SK-N-SH (cell line): ENCODE results near the gene FRY. TPM values are rescaled to one million over a fixed set of nuclear protein-coding genes. Genes with fewer than 3 reads are reported as not detected.

ENCODE experiments used
- CTCF ChIA-PET: fragments of 300-600, 350-600 bp; formaldehyde crosslinking; extraction: SDS; loops from one replicate; lab custom pipeline; 2021; lab: Yijun Ruan, JAX
- POLR2A ChIA-PET: fragments of 350-600 bp; sonication (Branson Sonifier 250); formaldehyde crosslinking; extraction: SDS; loops from one replicate; lab custom pipeline; 2020; ENCODE audit warnings: antibody characterized with exemption, inconsistent platforms; lab: Yijun Ruan, JAX
- DNase-seq: peaks from one replicate; pipeline ENCODE4 v3.0.0; 2012
- H2AFZ ChIP-seq: fragments of 200-600 bp; sonication (generic); 2 replicates; pipeline ENCODE4 v1.8.1; 2016; ENCODE audit warnings: antibody characterized with exemption, mild to moderate bottlenecking, low read depth
- H3F3A ChIP-seq: fragments of 200-600 bp; sonication (generic); replicated peaks from 2 replicates; pipeline ENCODE3; 2016; ENCODE audit warnings: antibody characterized with exemption, mild to moderate bottlenecking; ENCODE audit not compliant: insufficient read depth
- H3K27ac ChIP-seq, 2 experiments: fragments of 200-500 bp in 1 of 2; fragments of 200-600 bp in 1 of 2; sonication (Bioruptor generic) in 1 of 2; sonication (generic), shearing (Covaris generic) in 1 of 2; 2 replicates each; pipeline versions ENCODE4 v1.5.1 to v1.6.1; 2014 to 2016; ENCODE audit warnings: low read depth in 2 of 2, inconsistent platforms in 1 of 2, low read length in 1 of 2, mild to moderate bottlenecking in 1 of 2, mixed read lengths in 1 of 2
- H3K27me3 ChIP-seq: fragments of 200-600 bp; sonication (generic), shearing (Covaris generic); 2 replicates; pipeline ENCODE4 v1.6.1; 2016; ENCODE audit warnings: mixed run types; ENCODE audit not compliant: insufficient read depth
- H3K36me3 ChIP-seq, 2 experiments: fragments of 200-500 bp in 1 of 2; fragments of 200-600 bp in 1 of 2; sonication (Bioruptor generic) in 1 of 2; sonication (generic) in 1 of 2; replicated peaks in 1 of 2; 2 replicates each; pipeline versions ENCODE3 to v1.5.1; 2014 to 2016; ENCODE audit warnings: low read length in 1 of 2, mild to moderate bottlenecking in 1 of 2; ENCODE audit not compliant: insufficient read depth in 2 of 2, control insufficient read depth in 1 of 2
- H3K4me1 ChIP-seq, 2 experiments: fragments of 200-500 bp in 1 of 2; fragments of 200-600 bp in 1 of 2; sonication (Bioruptor generic) in 1 of 2; sonication (generic), shearing (Covaris generic) in 1 of 2; 2 replicates each; pipeline versions ENCODE4 v1.5.1 to v1.6.1; 2014 to 2016; ENCODE audit warnings: low read depth in 1 of 2, low read length in 1 of 2, mixed run types in 1 of 2; ENCODE audit not compliant: insufficient read depth in 2 of 2, control insufficient read depth in 1 of 2
- H3K4me2 ChIP-seq: fragments of 200-600 bp; sonication (generic), shearing (Covaris generic); 2 replicates; pipeline ENCODE4 v1.6.1; 2017; ENCODE audit warnings: mixed run types
- H3K4me3 ChIP-seq, 2 experiments: fragments of 200-500 bp in 1 of 2; fragments of 200-600 bp in 1 of 2; sonication (Bioruptor generic) in 1 of 2; sonication (generic), shearing (Covaris generic) in 1 of 2; 2 replicates each; pipeline versions ENCODE4 v1.5.1 to v1.8.1; 2014 to 2016; ENCODE audit warnings: low read depth in 2 of 2, inconsistent platforms in 1 of 2, low read length in 1 of 2, mild to moderate bottlenecking in 1 of 2, mixed read lengths in 1 of 2, moderate library complexity in 1 of 2
- H3K79me2 ChIP-seq: fragments of 200-600 bp; sonication (generic); 2 replicates; pipeline ENCODE4 v1.8.1; 2017; ENCODE audit warnings: mild to moderate bottlenecking; ENCODE audit not compliant: insufficient read depth
- H3K9ac ChIP-seq: fragments of 200-600 bp; sonication (generic); 2 replicates; pipeline ENCODE4 v1.6.1; 2017; ENCODE audit warnings: mixed run types
- H3K9me2 ChIP-seq: fragments of 200-600 bp; sonication (generic); 2 replicates; pipeline ENCODE4 v1.6.1; 2017; ENCODE audit warnings: mixed run types
- H3K9me3 ChIP-seq: fragments of 200-600 bp; sonication (generic); 2 replicates; pipeline ENCODE4 v1.6.1; 2017; ENCODE audit warnings: mixed run types, mild to moderate bottlenecking, moderate library complexity
- H4K20me1 ChIP-seq: fragments of 200-600 bp; sonication (generic); 2 replicates; pipeline ENCODE4 v1.6.1; 2017; ENCODE audit warnings: mild to moderate bottlenecking, mixed run types; ENCODE audit not compliant: insufficient read depth
- FOXJ3 ChIP-seq: sonication (generic); formaldehyde crosslinking; IDR thresholded peaks from 2 replicates; pipeline ENCODE4 v1.5.1; 2020; ENCODE audit warnings: mild to moderate bottlenecking, missing genetic modification reagents
- JUND ChIP-seq: IDR thresholded peaks from 2 replicates; pipeline ENCODE4 v1.4.0; 2012
- MXI1 ChIP-seq: IDR thresholded peaks from 2 replicates; pipeline ENCODE4 v1.6.1; 2012; ENCODE audit warnings: mild to moderate bottlenecking, low read depth, low read length, improper control_type of control experiment
- NFIC ChIP-seq: IDR thresholded peaks from 2 replicates; pipeline ENCODE4 v1.4.0; 2012; ENCODE audit warnings: borderline replicate concordance
- RCOR1 ChIP-seq: fragments of 150-350 bp; IDR thresholded peaks from 2 replicates; pipeline ENCODE4 v1.6.1; 2017; ENCODE audit warnings: antibody characterized with exemption, low read length
- REST ChIP-seq: IDR thresholded peaks from 2 replicates; pipeline ENCODE4 v1.6.1; 2012; ENCODE audit warnings: mild to moderate bottlenecking, low read depth, low read length, moderate library complexity
- TAF1 ChIP-seq: IDR thresholded peaks from 2 replicates; pipeline ENCODE4 v1.6.1; 2012; ENCODE audit warnings: low read depth, mild to moderate bottlenecking, low read length, moderate library complexity, borderline replicate concordance
- TCF12 ChIP-seq: IDR thresholded peaks from 2 replicates; pipeline ENCODE4 v1.4.0; 2012
- TEAD4 ChIP-seq: IDR thresholded peaks from 2 replicates; pipeline ENCODE4 v1.4.0; 2012; ENCODE audit warnings: mild to moderate bottlenecking, borderline replicate concordance; ENCODE audit not compliant: insufficient read depth
- USF2 ChIP-seq: fragments of 150-350 bp; IDR thresholded peaks from 2 replicates; pipeline ENCODE4 v1.6.1; 2017; ENCODE audit warnings: antibody characterized with exemption, low read length, low read depth, borderline replicate concordance
- ZBTB33 ChIP-seq: IDR thresholded peaks from 2 replicates; pipeline ENCODE4 v1.4.0; 2012; ENCODE audit warnings: low read depth, borderline replicate concordance
- WGBS: methylation state at CpG from one replicate; pipeline ENCODE4 v1.1.6; 2017; ENCODE audit warnings: low lambda C conversion rate; 5-methylcytosine and 5-hydroxymethylcytosine counted together
- polyA plus RNA-seq, 3 experiments: library from polyadenylated mRNA; depleted of rRNA; stranded (reverse); fragments of >200 nt; gene quantifications; 2 replicates each; pipeline ENCODE4 v1.2.3, GENCODE V29; 2012

Gene FRY
- polyA plus RNA-seq, 1 of the 3 experiments (the other 2 are of a cell fraction) = 1.4 TPM

- CTCF ChIA-PET = no interaction called here
Observed at GRCh38 chr13:32116210-32116609, 84.6 kb downstream of the FRY start.

More at GRCh38 chr13:32116210-32116609, 84.6 kb downstream of the FRY start:
- H3K27ac ChIP-seq = no peak overlapping the region
- H3F3A ChIP-seq = no peaks in the 10 kb centered on the region
- POLR2A ChIA-PET = no interaction called here
- H3K79me2 ChIP-seq = no peaks in the 10 kb centered on the region
- no peak overlapping the region for H3K4me2 ChIP-seq
- H3K9me3 ChIP-seq = no peaks in the 10 kb centered on the region
- H3K36me3 ChIP-seq = no peaks in the 10 kb centered on the region
- no peaks in the 10 kb centered on the region for H3K9me2 ChIP-seq
- no peaks in the 10 kb centered on the region for H4K20me1 ChIP-seq
- 88% methylated on average over 5 of the region's 5 CpGs for WGBS
- H3K27me3 ChIP-seq = no peaks in the 10 kb centered on the region
- H3K4me1 ChIP-seq = no peaks in the 10 kb centered on the region
- H2AFZ ChIP-seq = no peak overlapping the region
- no peak overlapping the region for H3K9ac ChIP-seq
- H3K4me3 ChIP-seq = no peak overlapping the region
- DNase-seq = no peak
- TF ChIP-seq USF2 (no peak), TCF12 (no peak), NFIC (no peak), MXI1 (no peak), RCOR1 (no peak), TEAD4 (no peak), JUND (no peak), REST (no peak), FOXJ3 (no peak), TAF1 (no peak), ZBTB33 (no peak)
